Panc1 (cell line): ENCODE measurements around the gene VWA8.
"Not testable (repeated sequence)": the region's sequence is repeated elsewhere in the genome, so short reads cannot be mapped to it uniquely, and the experiment has no call there.

Source experiments
- POLR2AphosphoS5 ChIP-seq: IDR thresholded peaks from 2 replicates; pipeline ENCODE4 v1.6.1; 2012; ENCODE audit warnings: mild to moderate bottlenecking, low read depth, low read length, moderate library complexity
- REST ChIP-seq, 2 experiments: IDR thresholded peaks; 2 replicates each; pipeline ENCODE4 v1.6.1; 2011 to 2012; ENCODE audit warnings: low read depth in 2 of 2, control low read depth in 1 of 2, low read length in 1 of 2, mild to moderate bottlenecking in 1 of 2, moderate library complexity in 1 of 2; ENCODE audit not compliant: insufficient read depth in 1 of 2
- TF ChIP-seq, protein P1 (sequence below): fragments of 450-650 bp; IDR thresholded peaks from 2 replicates; pipeline ENCODE4 v1.5.1; 2017; ENCODE audit warnings: mild to moderate bottlenecking

GRCh38 chr13:41862659-41863058 lies 98.2 kb downstream of the VWA8 start:
- TF ChIP-seq, protein P1, sequence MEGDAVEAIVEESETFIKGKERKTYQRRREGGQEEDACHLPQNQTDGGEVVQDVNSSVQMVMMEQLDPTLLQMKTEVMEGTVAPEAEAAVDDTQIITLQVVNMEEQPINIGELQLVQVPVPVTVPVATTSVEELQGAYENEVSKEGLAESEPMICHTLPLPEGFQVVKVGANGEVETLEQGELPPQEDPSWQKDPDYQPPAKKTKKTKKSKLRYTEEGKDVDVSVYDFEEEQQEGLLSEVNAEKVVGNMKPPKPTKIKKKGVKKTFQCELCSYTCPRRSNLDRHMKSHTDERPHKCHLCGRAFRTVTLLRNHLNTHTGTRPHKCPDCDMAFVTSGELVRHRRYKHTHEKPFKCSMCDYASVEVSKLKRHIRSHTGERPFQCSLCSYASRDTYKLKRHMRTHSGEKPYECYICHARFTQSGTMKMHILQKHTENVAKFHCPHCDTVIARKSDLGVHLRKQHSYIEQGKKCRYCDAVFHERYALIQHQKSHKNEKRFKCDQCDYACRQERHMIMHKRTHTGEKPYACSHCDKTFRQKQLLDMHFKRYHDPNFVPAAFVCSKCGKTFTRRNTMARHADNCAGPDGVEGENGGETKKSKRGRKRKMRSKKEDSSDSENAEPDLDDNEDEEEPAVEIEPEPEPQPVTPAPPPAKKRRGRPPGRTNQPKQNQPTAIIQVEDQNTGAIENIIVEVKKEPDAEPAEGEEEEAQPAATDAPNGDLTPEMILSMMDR = not testable (repeated sequence)
- TF ChIP-seq POLR2AphosphoS5; REST (IDR thresholded peaks at IDR 0.05; ENCODE audit: insufficient read depth in 1 of 2, low read depth in 2 of 2, low read length in 1 of 2): not testable (repeated sequence)
